ENCODE measurements around the gene PECR. TPM values are rescaled to one million over a fixed set of nuclear protein-coding genes. Genes with fewer than 3 reads are reported as not detected.
"Not testable (repeated sequence)": the region's sequence is repeated elsewhere in the genome, so short reads cannot be mapped to it uniquely, and the experiment has no call there.

PECR gene
- total RNA-seq, 1 experiment from 2014 or later: 13.9 TPM

DNA sequence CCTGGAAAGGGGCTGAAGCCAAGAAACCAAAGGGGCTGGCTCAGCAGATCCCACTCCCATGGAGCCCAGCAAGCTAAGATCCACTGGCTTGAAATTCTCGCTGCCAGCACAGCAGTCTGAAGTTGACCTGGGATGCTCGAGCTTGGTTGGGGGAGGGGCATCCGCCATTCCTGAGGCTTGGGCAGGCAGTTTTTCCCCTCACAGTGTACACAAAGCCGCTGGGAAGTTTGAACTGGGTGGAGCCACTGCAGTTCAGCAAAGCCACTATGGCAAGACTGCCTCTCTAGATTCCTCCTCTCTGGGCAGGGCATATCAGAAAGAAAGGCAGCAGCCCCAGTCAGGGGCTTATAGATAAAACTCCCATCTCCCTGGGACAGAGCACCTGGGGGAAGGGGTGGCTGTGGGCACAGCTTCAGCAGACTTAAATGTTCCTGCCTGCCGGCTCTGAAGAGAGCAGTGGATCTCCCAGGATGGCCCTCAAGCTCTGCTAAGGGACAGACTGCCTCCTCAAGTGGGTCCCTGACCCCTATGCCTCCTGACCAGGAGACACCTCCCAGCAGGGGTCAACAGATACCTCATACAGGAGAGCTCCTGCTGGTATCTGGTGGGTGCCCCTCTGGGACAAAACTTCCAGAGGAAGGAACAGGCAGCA is 92.9 kb downstream of the PECR start:
- peaks cover 62% of the 10 kb centered on the region for H3K9me3 Mint-ChIP-seq
- H3K4me3 Mint-ChIP-seq; DNase-seq (ENCODE audit: low spot score); H3K27me3 Mint-ChIP-seq (ENCODE audit: low read depth); POLR2A ChIA-PET; H3K27ac Mint-ChIP-seq: not testable (repeated sequence)
- CTCF ChIA-PET: interaction anchor here (0.8 kb wide), 1 partner anchor 38 kb away, joined by 4 read pairs; no protein-coding TSS in a partner anchor
- peaks cover 88% of the 10 kb centered on the region for H3K36me3 Mint-ChIP-seq
- H3K4me1 Mint-ChIP-seq: peaks cover 18% of the 10 kb centered on the region
- ATAC-seq: 0 out of 2 replicates have a peak, but pooled peaks have one; percentile 36

Other genes starting within 250 kb of the PECR start
- gene MREG, start 68.3 kb downstream of the PECR start, total RNA-seq (2021): 22.4 to 23.8 TPM (median 23.0 TPM) in 3 replicates
- 1.8 to 3.5 TPM (median 3.3 TPM) in 3 replicates for gene TMEM169, start 110 bp upstream of the PECR start, total RNA-seq (2021)
- 459 to 522 TPM (median 466 TPM) in 3 replicates for gene XRCC5, start 27.5 kb upstream of the PECR start, total RNA-seq (2021)